Measurements from ENCODE around the gene ATP2C2. TPM values are rescaled to one million over a fixed set of nuclear protein-coding genes. Genes with fewer than 3 reads are reported as not detected.
"Not testable (repeated sequence)": the region's sequence is repeated elsewhere in the genome, so short reads cannot be mapped to it uniquely, and the experiment has no call there.

The ATP2C2 gene
- total RNA-seq, 1 experiment from 2014 or later = not detected

- no peak for DNase-seq (ENCODE audit: low read depth)
- in situ Hi-C loops (cut with HindIII; ENCODE audit: low pct_unique_long_range_greater_than_20kb, low sequenced_read_pairs) = no loop called here
Observed at GRCh38 chr16:84426804-84427203, 58.5 kb downstream of the ATP2C2 start.

GRCh38 chr16:84427553-84427952 is 59.2 kb downstream of the ATP2C2 start:
- no peak for DNase-seq (ENCODE audit: low read depth)
- in situ Hi-C loops (cut with HindIII; ENCODE audit: low pct_unique_long_range_greater_than_20kb, low sequenced_read_pairs) = no loop called here

- no peak for DNase-seq (ENCODE audit: low read depth)
- in situ Hi-C loops (cut with HindIII; ENCODE audit: low pct_unique_long_range_greater_than_20kb, low sequenced_read_pairs) = no loop called here
Observed at GRCh38 chr16:84430860-84431259, 62.5 kb downstream of the ATP2C2 start.

- in situ Hi-C loops (cut with HindIII; ENCODE audit: low pct_unique_long_range_greater_than_20kb, low sequenced_read_pairs) = no loop called here
- no peak for DNase-seq (ENCODE audit: low read depth)
Observed at GRCh38 chr16:84434800-84435199, 66.5 kb downstream of the ATP2C2 start.

GRCh38 chr16:84436196-84436595 is 67.9 kb downstream of the ATP2C2 start:
- in situ Hi-C loops (cut with HindIII; ENCODE audit: low pct_unique_long_range_greater_than_20kb, low sequenced_read_pairs) = no loop called here

GRCh38 chr16:84438971-84439696 is 70.8 kb downstream of the ATP2C2 start:
- in situ Hi-C loops (cut with HindIII; ENCODE audit: low pct_unique_long_range_greater_than_20kb, low sequenced_read_pairs) = no loop called here
- no peak for DNase-seq (ENCODE audit: low read depth)

More at GRCh38 chr16:84436196-84436595, 67.9 kb downstream of the ATP2C2 start:
- no peak for DNase-seq (ENCODE audit: low read depth)

GRCh38 chr16:84442416-84443145 is 74.2 kb downstream of the ATP2C2 start:
- no peak for DNase-seq (ENCODE audit: low read depth)
- in situ Hi-C loops (cut with HindIII; ENCODE audit: low pct_unique_long_range_greater_than_20kb, low sequenced_read_pairs) = no loop called here

- in situ Hi-C loops (cut with HindIII; ENCODE audit: low pct_unique_long_range_greater_than_20kb, low sequenced_read_pairs) = no loop called here
- DNase-seq (ENCODE audit: low read depth) = no peak
Observed at GRCh38 chr16:84443166-84443802, 74.9 kb downstream of the ATP2C2 start.

- in situ Hi-C loops (cut with HindIII; ENCODE audit: low pct_unique_long_range_greater_than_20kb, low sequenced_read_pairs) = no loop called here
- no peak for DNase-seq (ENCODE audit: low read depth)
Observed at GRCh38 chr16:84444476-84444875, 76.1 kb downstream of the ATP2C2 start.

- no peak for DNase-seq (ENCODE audit: low read depth)
- in situ Hi-C loops (cut with HindIII; ENCODE audit: low pct_unique_long_range_greater_than_20kb, low sequenced_read_pairs) = no loop called here
Observed at GRCh38 chr16:84446084-84446483, 77.7 kb downstream of the ATP2C2 start.

GRCh38 chr16:84446596-84447392 is 78.5 kb downstream of the ATP2C2 start:
- no peak for DNase-seq (ENCODE audit: low read depth)
- in situ Hi-C loops (cut with HindIII; ENCODE audit: low pct_unique_long_range_greater_than_20kb, low sequenced_read_pairs) = no loop called here

GRCh38 chr16:84448444-84448843 is 80.1 kb downstream of the ATP2C2 start:
- no peak for DNase-seq (ENCODE audit: low read depth)
- in situ Hi-C loops (cut with HindIII; ENCODE audit: low pct_unique_long_range_greater_than_20kb, low sequenced_read_pairs) = no loop called here

GRCh38 chr16:84449156-84450140 is 81.1 kb downstream of the ATP2C2 start:
- no peak for DNase-seq (ENCODE audit: low read depth)
- in situ Hi-C loops (cut with HindIII; ENCODE audit: low pct_unique_long_range_greater_than_20kb, low sequenced_read_pairs) = no loop called here

- in situ Hi-C loops (cut with HindIII; ENCODE audit: low pct_unique_long_range_greater_than_20kb, low sequenced_read_pairs) = no loop called here
- DNase-seq (ENCODE audit: low read depth) = no peak
Observed at GRCh38 chr16:84450176-84450865, 82.0 kb downstream of the ATP2C2 start.

- DNase-seq (ENCODE audit: low read depth); in situ Hi-C loops (cut with HindIII; ENCODE audit: low pct_unique_long_range_greater_than_20kb, low sequenced_read_pairs): not testable (repeated sequence)
Observed at GRCh38 chr16:84451010-84451676, 82.8 kb downstream of the ATP2C2 start.

- in situ Hi-C loops (cut with HindIII; ENCODE audit: low pct_unique_long_range_greater_than_20kb, low sequenced_read_pairs) = no loop called here
- DNase-seq (ENCODE audit: low read depth) = no peak
Observed at GRCh38 chr16:84451781-84452180, 83.4 kb downstream of the ATP2C2 start.

Data from Caki2 (cell line).